Liver (tissue), 9 donors: ENCODE results near the gene UBA6. TPM values are rescaled to one million over a fixed set of nuclear protein-coding genes. Genes with fewer than 3 reads are reported as not detected.

Experiments
- DNase-seq: peaks from one replicate; pipeline ENCODE4 v3.0.0-alpha.2; 2017; ENCODE audit warnings: low spot score
- H3K27ac ChIP-seq, 2 donors: one replicate each; pipeline ENCODE4 v1.7.0; 2013; ENCODE audit warnings: inconsistent platforms in 2 of 2, low read length in 2 of 2, control low read depth in 1 of 2, low read depth in 1 of 2, mild to moderate bottlenecking in 1 of 2
- H3K27me3 ChIP-seq, 4 donors: one replicate each; pipeline versions ENCODE4 v1.6.1 to v1.7.0; 2013; ENCODE audit warnings: low read length in 3 of 4, inconsistent platforms in 1 of 4, mild to moderate bottlenecking in 1 of 4, moderate library complexity in 1 of 4; ENCODE audit not compliant: control insufficient read depth in 4 of 4, insufficient read depth in 4 of 4
- H3K36me3 ChIP-seq, 4 donors: one replicate each; pipeline versions ENCODE4 v1.6.1 to v1.7.0; 2013; ENCODE audit warnings: low read length in 3 of 4, mild to moderate bottlenecking in 3 of 4, low read depth in 1 of 4, moderate library complexity in 1 of 4; ENCODE audit not compliant: control insufficient read depth in 4 of 4, insufficient read depth in 3 of 4
- H3K4me1 ChIP-seq, 4 donors: one replicate each; pipeline versions ENCODE4 v1.6.1 to v1.7.0; 2013; ENCODE audit warnings: low read length in 3 of 4, mild to moderate bottlenecking in 3 of 4, moderate library complexity in 1 of 4; ENCODE audit not compliant: control insufficient read depth in 4 of 4, insufficient read depth in 4 of 4
- H3K4me3 ChIP-seq, 3 donors: one replicate each; pipeline versions ENCODE4 v1.6.1 to v1.7.0; 2013; ENCODE audit warnings: low read length in 3 of 3, control low read depth in 1 of 3, low read depth in 1 of 3, mild to moderate bottlenecking in 1 of 3
- H3K9ac ChIP-seq, 2 donors: one replicate each; pipeline ENCODE4 v1.7.0; 2013; ENCODE audit warnings: low read length in 2 of 2, mild to moderate bottlenecking in 2 of 2, moderate library complexity in 2 of 2, control low read depth in 1 of 2, low read depth in 1 of 2
- H3K9me3 ChIP-seq, 4 donors: one replicate each; pipeline versions ENCODE4 v1.6.1 to v1.7.0; 2013; ENCODE audit warnings: low read length in 3 of 4; ENCODE audit not compliant: control insufficient read depth in 4 of 4
- EGR1 ChIP-seq, 2 donors: IDR thresholded peaks; 2 replicates each; pipeline ENCODE4 v1.6.1; 2016 to 2018; ENCODE audit warnings: antibody characterized with exemption in 2 of 2, low read depth in 2 of 2
- FOXA1 ChIP-seq: IDR thresholded peaks from 2 replicates; pipeline ENCODE4 v1.6.1; 2016; ENCODE audit warnings: antibody characterized with exemption
- FOXA2 ChIP-seq: IDR thresholded peaks from 2 replicates; pipeline ENCODE4 v1.6.1; 2016; ENCODE audit warnings: antibody characterized with exemption
- GABPA ChIP-seq, 2 donors: IDR thresholded peaks in 1 of 2; conservative IDR thresholded peaks in 1 of 2; 2 replicates each; pipeline ENCODE4 v1.6.1; 2016; ENCODE audit warnings: antibody characterized with exemption in 2 of 2, mild to moderate bottlenecking in 1 of 2, moderate library complexity in 1 of 2
- HNF4A ChIP-seq, 2 donors: conservative IDR thresholded peaks; 2 replicates each; pipeline ENCODE4 v1.6.1; 2016; ENCODE audit warnings: antibody characterized with exemption in 2 of 2, mild to moderate bottlenecking in 2 of 2
- HNF4G ChIP-seq: IDR thresholded peaks from 2 replicates; pipeline ENCODE4 v1.6.1; 2016; ENCODE audit warnings: antibody characterized with exemption
- JUND ChIP-seq, 2 donors: IDR thresholded peaks; 2 replicates each; pipeline ENCODE4 v1.6.1; 2016; ENCODE audit warnings: antibody characterized with exemption in 2 of 2
- NR2F2 ChIP-seq: IDR thresholded peaks from 2 replicates; pipeline ENCODE4 v1.6.1; 2016; ENCODE audit warnings: antibody characterized with exemption
- RXRA ChIP-seq, 2 donors: IDR thresholded peaks; 2 replicates each; pipeline ENCODE4 v1.6.1; 2017 to 2018; ENCODE audit warnings: antibody characterized with exemption in 2 of 2, mild to moderate bottlenecking in 1 of 2
- TAF1 ChIP-seq: conservative IDR thresholded peaks from 2 replicates; pipeline ENCODE4 v1.6.1; 2016; ENCODE audit warnings: antibody characterized with exemption, mild to moderate bottlenecking
- YY1 ChIP-seq: IDR thresholded peaks from 2 replicates; pipeline ENCODE4 v1.6.1; 2016; ENCODE audit warnings: antibody characterized with exemption, mild to moderate bottlenecking
- WGBS: extraction: QIAGEN DNeasy Blood & Tissue Kit; methylation state at CpG from one replicate; pipeline ENCODE4 v1.1.7; 2013; 5-methylcytosine and 5-hydroxymethylcytosine counted together
- polyA plus RNA-seq, 2 donors: library from polyadenylated mRNA; stranded (reverse) in 1 of 2; unstranded in 1 of 2; fragments of 200-250 nt in 1 of 2; fragments of >200 nt in 1 of 2; fragmentation: Nextera tagmentation in 1 of 2; extraction: Ambion mirVana in 1 of 2; gene quantifications; one replicate each; pipeline versions ENCODE4 v1.2.1 to v1.2.3, GENCODE V29; 2013 to 2015
- total RNA-seq, 2 donors: library from RNA; depleted of rRNA; stranded (reverse); fragments of >200 nt; gene quantifications; one replicate each; pipeline ENCODE4 v1.2.3, GENCODE V29; 2014
- TF ChIP-seq, protein P1 (sequence below): IDR thresholded peaks from 2 replicates; pipeline ENCODE4 v1.6.1; 2016; ENCODE audit warnings: antibody characterized with exemption
- TF ChIP-seq, protein P2 (sequence below): IDR thresholded peaks from 2 replicates; pipeline ENCODE4 v1.6.1; 2016; ENCODE audit warnings: antibody characterized with exemption, mild to moderate bottlenecking
- TF ChIP-seq, protein P3 (sequence below): IDR thresholded peaks from 2 replicates; pipeline ENCODE4 v1.6.1; 2016; ENCODE audit warnings: antibody characterized with exemption
- TF ChIP-seq, protein P4 (sequence below): IDR thresholded peaks from 2 replicates; pipeline ENCODE4 v1.6.1; 2016; ENCODE audit warnings: antibody characterized with exemption
- donor health status: healthy.
- donor health status: healthy.
- donor health status: healthy.
- donor health status: healthy.
- donor health status: healthy.

The UBA6 gene
- total and polyA plus RNA-seq, 4 donors, result 8.4 to 122 (median 13.7) TPM

DNA sequence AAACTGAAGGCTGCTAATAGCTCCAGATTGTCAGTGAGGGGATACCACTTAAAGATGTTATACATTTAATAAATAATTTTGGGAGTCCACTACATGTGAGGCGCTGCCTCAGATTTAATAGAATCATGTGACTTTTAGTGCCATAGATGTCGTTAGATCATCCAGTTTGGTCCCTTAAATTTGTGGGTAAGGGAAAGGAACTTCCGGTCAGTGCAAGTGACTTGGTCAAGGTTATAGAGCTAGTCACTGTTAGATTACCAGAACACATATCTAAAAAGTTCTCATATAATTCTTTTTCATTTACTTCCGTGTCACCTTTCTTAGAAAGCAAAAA lies 529 bp upstream of the UBA6 start:
- 5% methylated on average over 4 of the region's 4 CpGs for WGBS
- Histone ChIP-seq H3K9ac (peak overlapping the region in 1 of 2 donors; percentile 77), H3K4me3 (peak overlapping the region; percentile 73 to 100 (median 96)), H3K4me1 (peaks cover 3 to 21% (median 17%) of the 10 kb centered on the region in 4 donors), H3K36me3 (no peaks in the 10 kb centered on the region), H3K27me3 (no peaks in the 10 kb centered on the region), H3K27ac (peak overlapping the region; percentile 52 to 72), H3K9me3 (no peaks in the 10 kb centered on the region)
- TF ChIP-seq GABPA (IDR thresholded peaks at IDR 0.05 in 1 of 2, conservative IDR thresholded peaks at IDR 0.05 in 1 of 2) (peak in 1 of 2 donors; percentile 40), RXRA (IDR thresholded peaks at IDR 0.05) (no peak), HNF4A (conservative IDR thresholded peaks at IDR 0.05) (peak in 1 of 2 donors; percentile 19), TAF1 (no peak), EGR1 (IDR thresholded peaks at IDR 0.05; ENCODE audit: low read depth in 2 of 2) (no peak), JUND (IDR thresholded peaks at IDR 0.05) (no peak), NR2F2 (no peak), FOXA2 (no peak)
- TF ChIP-seq, protein P1, sequence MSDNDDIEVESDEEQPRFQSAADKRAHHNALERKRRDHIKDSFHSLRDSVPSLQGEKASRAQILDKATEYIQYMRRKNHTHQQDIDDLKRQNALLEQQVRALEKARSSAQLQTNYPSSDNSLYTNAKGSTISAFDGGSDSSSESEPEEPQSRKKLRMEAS, result no peak
- TF ChIP-seq, protein P2, sequence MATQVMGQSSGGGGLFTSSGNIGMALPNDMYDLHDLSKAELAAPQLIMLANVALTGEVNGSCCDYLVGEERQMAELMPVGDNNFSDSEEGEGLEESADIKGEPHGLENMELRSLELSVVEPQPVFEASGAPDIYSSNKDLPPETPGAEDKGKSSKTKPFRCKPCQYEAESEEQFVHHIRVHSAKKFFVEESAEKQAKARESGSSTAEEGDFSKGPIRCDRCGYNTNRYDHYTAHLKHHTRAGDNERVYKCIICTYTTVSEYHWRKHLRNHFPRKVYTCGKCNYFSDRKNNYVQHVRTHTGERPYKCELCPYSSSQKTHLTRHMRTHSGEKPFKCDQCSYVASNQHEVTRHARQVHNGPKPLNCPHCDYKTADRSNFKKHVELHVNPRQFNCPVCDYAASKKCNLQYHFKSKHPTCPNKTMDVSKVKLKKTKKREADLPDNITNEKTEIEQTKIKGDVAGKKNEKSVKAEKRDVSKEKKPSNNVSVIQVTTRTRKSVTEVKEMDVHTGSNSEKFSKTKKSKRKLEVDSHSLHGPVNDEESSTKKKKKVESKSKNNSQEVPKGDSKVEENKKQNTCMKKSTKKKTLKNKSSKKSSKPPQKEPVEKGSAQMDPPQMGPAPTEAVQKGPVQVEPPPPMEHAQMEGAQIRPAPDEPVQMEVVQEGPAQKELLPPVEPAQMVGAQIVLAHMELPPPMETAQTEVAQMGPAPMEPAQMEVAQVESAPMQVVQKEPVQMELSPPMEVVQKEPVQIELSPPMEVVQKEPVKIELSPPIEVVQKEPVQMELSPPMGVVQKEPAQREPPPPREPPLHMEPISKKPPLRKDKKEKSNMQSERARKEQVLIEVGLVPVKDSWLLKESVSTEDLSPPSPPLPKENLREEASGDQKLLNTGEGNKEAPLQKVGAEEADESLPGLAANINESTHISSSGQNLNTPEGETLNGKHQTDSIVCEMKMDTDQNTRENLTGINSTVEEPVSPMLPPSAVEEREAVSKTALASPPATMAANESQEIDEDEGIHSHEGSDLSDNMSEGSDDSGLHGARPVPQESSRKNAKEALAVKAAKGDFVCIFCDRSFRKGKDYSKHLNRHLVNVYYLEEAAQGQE, result peak; percentile 10
- TF ChIP-seq, protein P3, sequence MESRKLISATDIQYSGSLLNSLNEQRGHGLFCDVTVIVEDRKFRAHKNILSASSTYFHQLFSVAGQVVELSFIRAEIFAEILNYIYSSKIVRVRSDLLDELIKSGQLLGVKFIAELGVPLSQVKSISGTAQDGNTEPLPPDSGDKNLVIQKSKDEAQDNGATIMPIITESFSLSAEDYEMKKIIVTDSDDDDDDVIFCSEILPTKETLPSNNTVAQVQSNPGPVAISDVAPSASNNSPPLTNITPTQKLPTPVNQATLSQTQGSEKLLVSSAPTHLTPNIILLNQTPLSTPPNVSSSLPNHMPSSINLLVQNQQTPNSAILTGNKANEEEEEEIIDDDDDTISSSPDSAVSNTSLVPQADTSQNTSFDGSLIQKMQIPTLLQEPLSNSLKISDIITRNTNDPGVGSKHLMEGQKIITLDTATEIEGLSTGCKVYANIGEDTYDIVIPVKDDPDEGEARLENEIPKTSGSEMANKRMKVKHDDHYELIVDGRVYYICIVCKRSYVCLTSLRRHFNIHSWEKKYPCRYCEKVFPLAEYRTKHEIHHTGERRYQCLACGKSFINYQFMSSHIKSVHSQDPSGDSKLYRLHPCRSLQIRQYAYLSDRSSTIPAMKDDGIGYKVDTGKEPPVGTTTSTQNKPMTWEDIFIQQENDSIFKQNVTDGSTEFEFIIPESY, result no peak
- TF ChIP-seq, protein P4, sequence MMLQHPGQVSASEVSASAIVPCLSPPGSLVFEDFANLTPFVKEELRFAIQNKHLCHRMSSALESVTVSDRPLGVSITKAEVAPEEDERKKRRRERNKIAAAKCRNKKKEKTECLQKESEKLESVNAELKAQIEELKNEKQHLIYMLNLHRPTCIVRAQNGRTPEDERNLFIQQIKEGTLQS, result peak; percentile 7
- no peak for DNase-seq

DNA sequence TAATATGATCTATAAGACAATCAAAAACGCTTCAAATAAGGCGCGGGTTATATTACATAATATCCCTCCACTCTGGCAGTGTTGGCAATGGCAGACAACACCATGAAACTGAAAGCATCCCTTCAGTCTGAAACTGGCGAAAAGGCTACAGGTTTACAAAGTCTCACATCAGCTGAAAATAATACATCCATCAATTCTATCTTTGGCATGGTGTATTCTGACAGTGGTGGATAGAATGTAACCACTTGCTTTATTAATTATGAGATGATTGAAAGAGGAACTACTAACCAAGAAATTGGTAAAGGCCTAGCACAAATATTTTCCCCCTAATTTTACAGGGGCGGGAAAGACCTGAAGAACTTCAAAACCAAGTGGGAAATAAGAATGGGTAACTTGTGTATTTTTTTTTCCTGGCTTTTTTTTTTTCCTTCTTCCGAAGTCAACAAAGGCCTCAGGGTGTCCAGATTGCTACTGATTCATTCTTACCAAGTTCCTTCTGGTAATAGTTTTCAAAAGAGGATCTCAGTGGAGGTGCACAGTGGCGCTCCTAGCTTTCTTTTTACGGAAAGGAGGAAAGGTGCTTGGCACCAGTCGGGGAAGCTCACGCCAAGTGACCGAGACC lies 728 bp downstream of the UBA6 start:
- no peaks in the 10 kb centered on the region for H3K27me3 ChIP-seq
- DNase-seq, result no peak
- peak overlapping the region; percentile 72 to 77 for H3K27ac ChIP-seq
- H3K9me3 ChIP-seq, result no peaks in the 10 kb centered on the region
- peaks cover 2 to 21% (median 13%) of the 10 kb centered on the region in 4 donors for H3K4me1 ChIP-seq
- peak overlapping the region; percentile 85 to 100 (median 96) for H3K4me3 ChIP-seq
- WGBS, result 8% methylated on average over 11 of the region's 11 CpGs
- TF ChIP-seq, protein P4, result peak; percentile 13
- TF ChIP-seq, protein P1, result no peak
- TF ChIP-seq FOXA1, result no peak
- TF ChIP-seq YY1, result peak; percentile 57
- TF ChIP-seq HNF4G, result no peak
- TF ChIP-seq, protein P2, result no peak
- TF ChIP-seq, protein P3, result no peak
- no peak for TF ChIP-seq FOXA2
- TF ChIP-seq GABPA (IDR thresholded peaks at IDR 0.05 in 1 of 2, conservative IDR thresholded peaks at IDR 0.05 in 1 of 2), result no peak
- TF ChIP-seq HNF4A (conservative IDR thresholded peaks at IDR 0.05), result no peak
- TF ChIP-seq EGR1 (IDR thresholded peaks at IDR 0.05; ENCODE audit: low read depth in 2 of 2), result no peak
- peak overlapping the region; percentile 35 to 91 for H3K9ac ChIP-seq
- H3K36me3 ChIP-seq, result no peaks in the 10 kb centered on the region
